ENCODE results near the gene FAM174C.
A peak's percentile ranks its signal among the peaks of the same experiment; 100 is the strongest.
"Not testable (repeated sequence)": the region's sequence is repeated elsewhere in the genome, so short reads cannot be mapped to it uniquely, and the experiment has no call there.

FAM174C gene

GRCh38 chr19:1307755-1308303 is 32.5 kb downstream of the FAM174C start:
- DNase-seq: no peak

GRCh38 chr19:1308718-1309117 is 33.4 kb downstream of the FAM174C start:
- DNase-seq: no peak

- no peak for DNase-seq
Measured at GRCh38 chr19:1309977-1310852, 34.9 kb downstream of the FAM174C start.

- no peak for DNase-seq
Measured at GRCh38 chr19:1310853-1311180, 35.5 kb downstream of the FAM174C start.

GRCh38 chr19:1311543-1312091 is 36.3 kb downstream of the FAM174C start:
- DNase-seq: no peak

GRCh38 chr19:1312767-1313694 is 37.7 kb downstream of the FAM174C start:
- no peak for DNase-seq

GRCh38 chr19:1313695-1314613 is 38.6 kb downstream of the FAM174C start:
- DNase-seq: no peak

- peak; percentile 45 for DNase-seq
Measured at GRCh38 chr19:1315470-1316166, 40.3 kb downstream of the FAM174C start.

GRCh38 chr19:1316466-1316865 is 41.1 kb downstream of the FAM174C start:
- DNase-seq: no peak

- no peak for DNase-seq
Measured at GRCh38 chr19:1317274-1318003, 42.1 kb downstream of the FAM174C start.

GRCh38 chr19:1318678-1319471 is 43.5 kb downstream of the FAM174C start:
- DNase-seq: no peak

- DNase-seq: not testable (repeated sequence)
Measured at GRCh38 chr19:1320282-1320650, 44.9 kb downstream of the FAM174C start.

GRCh38 chr19:1321539-1321938 is 46.2 kb downstream of the FAM174C start:
- DNase-seq: no peak

- no peak for DNase-seq
Measured at GRCh38 chr19:1322198-1322981, 47.1 kb downstream of the FAM174C start.

- DNase-seq: no peak
Measured at GRCh38 chr19:1324249-1324805, 49.0 kb downstream of the FAM174C start.

- peak; percentile 41 for DNase-seq
Measured at GRCh38 chr19:1324806-1325567, 49.7 kb downstream of the FAM174C start.

- DNase-seq: no peak
Measured at GRCh38 chr19:1325568-1326294, 50.4 kb downstream of the FAM174C start.
